ENCODE results near the gene SLC4A8. TPM values are rescaled to one million over a fixed set of nuclear protein-coding genes. Genes with fewer than 3 reads are reported as not detected.

The SLC4A8 gene
- total and polyA plus RNA-seq, 2 donors (not counting 3 experiments of a cell fraction or from before 2014, with no cell fraction given): 4.7 to 9.7 TPM

DNA sequence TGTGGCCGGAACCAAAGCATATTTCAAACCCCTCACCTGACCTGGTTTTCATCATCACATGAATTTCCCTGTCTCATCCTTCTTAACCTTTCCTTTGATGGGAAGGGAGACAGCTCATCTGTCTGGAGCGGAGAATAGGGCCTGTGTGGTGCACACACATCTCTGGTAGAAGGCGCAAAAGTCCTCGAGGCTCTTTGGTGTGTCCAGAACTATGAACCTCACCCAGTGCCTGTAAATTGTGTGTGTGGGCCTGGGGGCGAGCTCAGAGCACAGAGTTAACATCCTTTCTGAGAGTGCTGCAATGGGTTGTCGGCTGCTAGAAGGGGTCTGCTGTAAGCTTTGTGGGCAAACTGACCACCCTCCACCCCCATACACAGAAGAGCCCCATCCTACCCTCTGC is 34.2 kb upstream of the SLC4A8 start:
- H3K79me2 ChIP-seq (ENCODE audit: control insufficient read depth, insufficient read depth, low read length): peaks cover 8% of the 10 kb centered on the region
- DNase-seq (ENCODE audit: low read depth, low spot score) (no peak), FAIRE-seq (no peak)
- no peaks in the 10 kb centered on the region for H4K20me1 ChIP-seq (replicated peaks; ENCODE audit: control insufficient read depth, extremely low read depth, insufficient read depth, low read length)
- no TSS peak for BruUV-seq (replicated peaks)
- H3K9me1 ChIP-seq (replicated peaks; ENCODE audit: control insufficient read depth, extremely low read depth, insufficient read depth, low read length): no peaks in the 10 kb centered on the region
- no peaks in the 10 kb centered on the region for H3K27me3 ChIP-seq (ENCODE audit: control insufficient read depth in 2 of 2, insufficient read depth in 2 of 2, low read length in 2 of 2)
- CTCF ChIA-PET: interaction anchor here (0.9 to 2.8 kb wide), 7 partner anchors 19 to 485 kb away, joined by 3 to 11 read pairs (median 6); no protein-coding TSS in a partner anchor
- H3K9me3 ChIP-seq (replicated peaks; ENCODE audit: control insufficient read depth, insufficient read depth, low read length): no peaks in the 10 kb centered on the region
- no peak overlapping the region for H3K4me3 ChIP-seq (replicated peaks in 1 of 3; ENCODE audit: insufficient read depth in 1 of 3, low read depth in 1 of 3, low read length in 3 of 3)
- no peaks in the 10 kb centered on the region for H3K36me3 ChIP-seq (ENCODE audit: control insufficient read depth in 2 of 2, extremely low read depth in 1 of 2, insufficient read depth in 2 of 2, low read length in 2 of 2)
- dilution Hi-C loops (cut with MboI; ENCODE audit: extremely low pct_ligation_motif_present, low sequenced_read_pairs): no loop called here
- H3K9ac ChIP-seq (replicated peaks; ENCODE audit: extremely low read depth, insufficient read depth, low read length): no peak overlapping the region
- POLR2A ChIA-PET: interaction anchor here (1.1 to 1.8 kb wide), 2 partner anchors 19 to 21 kb away, joined by 3 to 7 read pairs; no protein-coding TSS in a partner anchor
- no peak overlapping the region for H3K4me2 ChIP-seq (ENCODE audit: insufficient read depth, low read length)
- H3K4me1 ChIP-seq (ENCODE audit: control insufficient read depth, extremely low read depth, insufficient read depth, low read length): peaks cover 37% of the 10 kb centered on the region
- TF ChIP-seq POLR2AphosphoS5 (IDR thresholded peaks at IDR 0.05; ENCODE audit: insufficient read depth, low read depth, low read length): no peak
- TF ChIP-seq, protein P1, sequence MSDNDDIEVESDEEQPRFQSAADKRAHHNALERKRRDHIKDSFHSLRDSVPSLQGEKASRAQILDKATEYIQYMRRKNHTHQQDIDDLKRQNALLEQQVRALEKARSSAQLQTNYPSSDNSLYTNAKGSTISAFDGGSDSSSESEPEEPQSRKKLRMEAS (IDR thresholded peaks at IDR 0.05; ENCODE audit: insufficient read depth, insufficient read length): no peak
- no peak for TF ChIP-seq JUN (IDR thresholded peaks at IDR 0.05; ENCODE audit: borderline replicate concordance, insufficient read depth, insufficient read length, low read depth)
- H2AFZ ChIP-seq (ENCODE audit: low read depth, low read length): no peak overlapping the region
- no peak overlapping the region for H3K27ac ChIP-seq (ENCODE audit: insufficient read depth, low read depth, low read length)
- intact Hi-C loops (cut with micrococcal nuclease): no loop called here

DNA sequence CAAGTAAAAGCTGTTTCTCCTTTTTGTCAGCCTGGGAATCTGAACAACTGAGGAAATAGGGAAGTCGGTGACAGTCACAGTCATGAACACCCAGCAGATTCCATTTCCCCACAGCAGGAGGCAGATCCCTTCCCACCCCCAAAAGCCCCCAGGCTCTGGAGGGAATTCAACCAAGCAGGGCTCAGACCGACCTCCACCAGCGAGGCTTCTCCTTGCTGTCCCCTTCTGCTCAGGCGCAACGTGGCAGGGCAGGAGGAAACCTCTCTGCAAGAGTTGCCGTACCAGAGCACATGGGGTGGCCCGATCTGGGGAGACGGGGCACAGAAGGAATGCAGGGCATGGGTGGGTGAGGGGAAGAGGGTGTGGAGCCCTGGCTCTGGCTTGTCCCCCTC is 33.7 kb upstream of the SLC4A8 start:
- peak overlapping the region; percentile 11 for H3K27ac ChIP-seq (ENCODE audit: insufficient read depth, low read depth, low read length)
- dilution Hi-C loops (cut with MboI; ENCODE audit: extremely low pct_ligation_motif_present, low sequenced_read_pairs) (no loop called here), intact Hi-C loops (cut with micrococcal nuclease) (loop anchor here (1.0 kb wide), 1 partner anchor 20 kb away; no protein-coding TSS in a partner anchor)
- peaks cover 41% of the 10 kb centered on the region for H3K4me1 ChIP-seq (ENCODE audit: control insufficient read depth, extremely low read depth, insufficient read depth, low read length)
- H3K36me3 ChIP-seq (ENCODE audit: control insufficient read depth in 2 of 2, extremely low read depth in 1 of 2, insufficient read depth in 2 of 2, low read length in 2 of 2): no peaks in the 10 kb centered on the region
- H3K9me1 ChIP-seq (replicated peaks; ENCODE audit: control insufficient read depth, extremely low read depth, insufficient read depth, low read length): no peaks in the 10 kb centered on the region
- BruUV-seq (replicated peaks): TSS peak; percentile 7
- ChIA-PET CTCF (interaction anchor here (1.6 to 2.8 kb wide), 5 partner anchors 19 to 40 kb away, joined by 4 to 11 read pairs (median 7); no protein-coding TSS in a partner anchor), POLR2A (interaction anchor here (1.1 to 1.8 kb wide), 2 partner anchors 19 to 22 kb away, joined by 3 to 7 read pairs; no protein-coding TSS in a partner anchor)
- no peak for DNase-seq (ENCODE audit: low read depth, low spot score)
- H3K9ac ChIP-seq (replicated peaks; ENCODE audit: extremely low read depth, insufficient read depth, low read length): peak overlapping the region; percentile 81
- FAIRE-seq: peak; percentile 83
- peak overlapping the region; percentile 77 for H2AFZ ChIP-seq (ENCODE audit: low read depth, low read length)
- peaks cover 8% of the 10 kb centered on the region for H3K79me2 ChIP-seq (ENCODE audit: control insufficient read depth, insufficient read depth, low read length)
- no peaks in the 10 kb centered on the region for H3K9me3 ChIP-seq (replicated peaks; ENCODE audit: control insufficient read depth, insufficient read depth, low read length)
- peak overlapping the region; percentile 52 to 71 (median 66) for H3K4me3 ChIP-seq (replicated peaks in 1 of 3; ENCODE audit: insufficient read depth in 1 of 3, low read depth in 1 of 3, low read length in 3 of 3)
- TF ChIP-seq GATA2 (IDR thresholded peaks at IDR 0.05; ENCODE audit: insufficient read depth, insufficient read length, low read depth, low read length): no peak
- no peak for TF ChIP-seq MYC (IDR thresholded peaks at IDR 0.05; ENCODE audit: low read depth, low read length)
- TF ChIP-seq, protein P1 (IDR thresholded peaks at IDR 0.05; ENCODE audit: insufficient read depth, insufficient read length): no peak
- no peak for TF ChIP-seq JUN (IDR thresholded peaks at IDR 0.05; ENCODE audit: borderline replicate concordance, insufficient read depth, insufficient read length, low read depth)
- TF ChIP-seq POLR2AphosphoS5 (IDR thresholded peaks at IDR 0.05; ENCODE audit: insufficient read depth, low read depth, low read length): no peak
- TF ChIP-seq, protein P2, sequence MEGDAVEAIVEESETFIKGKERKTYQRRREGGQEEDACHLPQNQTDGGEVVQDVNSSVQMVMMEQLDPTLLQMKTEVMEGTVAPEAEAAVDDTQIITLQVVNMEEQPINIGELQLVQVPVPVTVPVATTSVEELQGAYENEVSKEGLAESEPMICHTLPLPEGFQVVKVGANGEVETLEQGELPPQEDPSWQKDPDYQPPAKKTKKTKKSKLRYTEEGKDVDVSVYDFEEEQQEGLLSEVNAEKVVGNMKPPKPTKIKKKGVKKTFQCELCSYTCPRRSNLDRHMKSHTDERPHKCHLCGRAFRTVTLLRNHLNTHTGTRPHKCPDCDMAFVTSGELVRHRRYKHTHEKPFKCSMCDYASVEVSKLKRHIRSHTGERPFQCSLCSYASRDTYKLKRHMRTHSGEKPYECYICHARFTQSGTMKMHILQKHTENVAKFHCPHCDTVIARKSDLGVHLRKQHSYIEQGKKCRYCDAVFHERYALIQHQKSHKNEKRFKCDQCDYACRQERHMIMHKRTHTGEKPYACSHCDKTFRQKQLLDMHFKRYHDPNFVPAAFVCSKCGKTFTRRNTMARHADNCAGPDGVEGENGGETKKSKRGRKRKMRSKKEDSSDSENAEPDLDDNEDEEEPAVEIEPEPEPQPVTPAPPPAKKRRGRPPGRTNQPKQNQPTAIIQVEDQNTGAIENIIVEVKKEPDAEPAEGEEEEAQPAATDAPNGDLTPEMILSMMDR (IDR thresholded peaks at IDR 0.05; ENCODE audit: extremely low read depth in 1 of 2, insufficient read depth in 1 of 2, low read depth in 1 of 2, low read length in 2 of 2): no peak
- TF ChIP-seq POLR2A (IDR thresholded peaks at IDR 0.05; ENCODE audit: low read depth, low read length): no peak
- TF ChIP-seq EZH2 (IDR thresholded peaks at IDR 0.05; ENCODE audit: borderline replicate concordance, low read depth, low read length, severe bottlenecking): no peak
- TF ChIP-seq FOS (IDR thresholded peaks at IDR 0.05; ENCODE audit: borderline replicate concordance, insufficient read depth, low read length): no peak
- H3K4me2 ChIP-seq (ENCODE audit: insufficient read depth, low read length): peak overlapping the region; percentile 43
- H4K20me1 ChIP-seq (replicated peaks; ENCODE audit: control insufficient read depth, extremely low read depth, insufficient read depth, low read length): no peaks in the 10 kb centered on the region
- H3K27me3 ChIP-seq (ENCODE audit: control insufficient read depth in 2 of 2, insufficient read depth in 2 of 2, low read length in 2 of 2): no peaks in the 10 kb centered on the region
